HepG2 (cell line): ENCODE data around the gene AGGF1.

ENCODE experiments used
- CTCF ChIP-seq: sonication (generic); formaldehyde crosslinking; IDR thresholded peaks from 2 replicates; pipeline ENCODE4 v1.5.0; 2020; ENCODE audit warnings: mild to moderate bottlenecking, missing genetic modification reagents, moderate library complexity
- JUN ChIP-seq: sonication (generic); formaldehyde crosslinking; IDR thresholded peaks from 2 replicates; pipeline ENCODE4 v1.4.0; 2020; ENCODE audit warnings: mild to moderate bottlenecking, missing genetic modification reagents
- KAT2B ChIP-seq: fragments of 150-350 bp; IDR thresholded peaks from 2 replicates; pipeline ENCODE4 v1.6.1; 2014; ENCODE audit warnings: low read depth, low read length, borderline replicate concordance
- PCBP1 ChIP-seq: fragments of 200-400 bp; formaldehyde crosslinking; IDR thresholded peaks from 2 replicates; pipeline ENCODE4 v1.6.1; 2017; ENCODE audit warnings: mild to moderate bottlenecking, low read depth, low read length, borderline replicate concordance
- PRMT3 ChIP-seq: sonication (generic); formaldehyde crosslinking; IDR thresholded peaks from 2 replicates; pipeline ENCODE4 v1.8.1; 2022; ENCODE audit warnings: low read depth, mild to moderate bottlenecking, moderate library complexity, missing genetic modification reagents, borderline replicate concordance
- RFX5 ChIP-seq: IDR thresholded peaks from 2 replicates; pipeline ENCODE4 v1.6.1; 2011; ENCODE audit warnings: low read depth, low read length, improper control_type of control experiment
- TFDP2 ChIP-seq: sonication (generic); formaldehyde crosslinking; IDR thresholded peaks from 2 replicates; pipeline ENCODE4 v1.4.0; 2020; ENCODE audit warnings: missing genetic modification reagents
- ZNF512 ChIP-seq: sonication (generic); formaldehyde crosslinking; IDR thresholded peaks from 2 replicates; pipeline ENCODE4 v1.4.0; 2020; ENCODE audit warnings: mild to moderate bottlenecking, missing genetic modification reagents
- ZNF550 ChIP-seq: sonication (generic); formaldehyde crosslinking; IDR thresholded peaks from 2 replicates; pipeline ENCODE4 v1.4.0; 2020; ENCODE audit warnings: mild to moderate bottlenecking, missing genetic modification reagents, borderline replicate concordance
- TF ChIP-seq, protein P1 (sequence below): IDR thresholded peaks from 2 replicates; pipeline ENCODE4 v1.6.1; 2012; ENCODE audit warnings: inconsistent platforms

GRCh38 chr5:77008413-77008812 lies 21.8 kb upstream of the AGGF1 start:
- TF ChIP-seq PCBP1 (no peak), KAT2B (no peak), CTCF (no peak), ZNF512 (CRISPR knock-in tag) (no peak), TFDP2 (CRISPR knock-in tag) (no peak), RFX5 (no peak), PRMT3 (CRISPR knock-in tag) (no peak), JUN (CRISPR knock-in tag) (no peak), ZNF550 (no peak)
- TF ChIP-seq, protein P1, sequence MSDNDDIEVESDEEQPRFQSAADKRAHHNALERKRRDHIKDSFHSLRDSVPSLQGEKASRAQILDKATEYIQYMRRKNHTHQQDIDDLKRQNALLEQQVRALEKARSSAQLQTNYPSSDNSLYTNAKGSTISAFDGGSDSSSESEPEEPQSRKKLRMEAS = no peak
